HG03135 (cell line): ENCODE results near the gene PKP1.

Experiments used
- ATAC-seq: cut with Tn5 transposase; IDR thresholded peaks from one replicate; pipeline ENCODE4 v1.9.1; 2021; ENCODE audit warnings: mild to moderate bottlenecking, moderate library complexity; ENCODE audit not compliant: unreplicated experiment

PKP1 gene

GRCh38 chr1:201307231-201307630 lies 23.9 kb downstream of the PKP1 start:
- no peak for ATAC-seq

GRCh38 chr1:201307760-201308499 lies 24.6 kb downstream of the PKP1 start:
- no peak for ATAC-seq

- no peak for ATAC-seq
These were observed 26.1 kb downstream of the PKP1 start for GRCh38 chr1:201309416-201309815.

- ATAC-seq: no peak
These were observed 27.1 kb downstream of the PKP1 start for GRCh38 chr1:201310251-201310985.

- no peak for ATAC-seq
These were observed 27.7 kb downstream of the PKP1 start for GRCh38 chr1:201310986-201311355.

GRCh38 chr1:201311356-201312011 lies 28.2 kb downstream of the PKP1 start:
- ATAC-seq: no peak

GRCh38 chr1:201312298-201312697 lies 29.0 kb downstream of the PKP1 start:
- ATAC-seq: no peak

GRCh38 chr1:201313086-201313485 lies 29.8 kb downstream of the PKP1 start:
- no peak for ATAC-seq

- no peak for ATAC-seq
These were observed 33.2 kb downstream of the PKP1 start for GRCh38 chr1:201316556-201316955.

GRCh38 chr1:201317551-201317950 lies 34.2 kb downstream of the PKP1 start:
- no peak for ATAC-seq

GRCh38 chr1:201318504-201319340 lies 35.4 kb downstream of the PKP1 start:
- no peak for ATAC-seq

GRCh38 chr1:201319631-201320030 lies 36.3 kb downstream of the PKP1 start:
- no peak for ATAC-seq

- ATAC-seq: no peak
These were observed 37.0 kb downstream of the PKP1 start for GRCh38 chr1:201320168-201320788.

- ATAC-seq: no peak
These were observed 38.6 kb downstream of the PKP1 start for GRCh38 chr1:201321826-201322390.

- ATAC-seq: no peak
These were observed 39.6 kb downstream of the PKP1 start for GRCh38 chr1:201322653-201323510.

- ATAC-seq: no peak
These were observed 41.0 kb downstream of the PKP1 start for GRCh38 chr1:201324306-201324705.

GRCh38 chr1:201324821-201325677 lies 41.7 kb downstream of the PKP1 start:
- no peak for ATAC-seq

GRCh38 chr1:201325678-201326060 lies 42.4 kb downstream of the PKP1 start:
- no peak for ATAC-seq
